OCI-LY7 (cell line): ENCODE data around the gene ACBD6. TPM values are rescaled to one million over a fixed set of nuclear protein-coding genes. Genes with fewer than 3 reads are reported as not detected.

Experiments used
- BruUV-seq: library from RNA; stranded (reverse); fragments of 400-500 nt; replicated peaks from 2 replicates; lab custom pipeline; 2021; lab: Mats Ljungman, UMichigan
- CTCF ChIA-PET: fragments of 300-600 bp; sonication (Branson Sonifier 250); formaldehyde crosslinking; loops from one replicate; lab custom pipeline; 2022; ENCODE audit warnings: antibody characterized with exemption; ENCODE audit not compliant: unreplicated experiment; lab: Charles Lee
- POLR2A ChIA-PET: fragments of 300-600 bp; sonication (Branson Sonifier 250); formaldehyde crosslinking; loops from one replicate; lab custom pipeline; 2022; ENCODE audit warnings: antibody characterized with exemption; lab: Charles Lee
- DNase-seq: peaks from one replicate; pipeline ENCODE4 v3.0.0-alpha.2; 2015; ENCODE audit warnings: low spot score
- H2AFZ ChIP-seq: fragments of 200-600 bp; sonication (generic), shearing (Covaris generic); 2 replicates; pipeline ENCODE4 v1.6.1; 2014; ENCODE audit warnings: mild to moderate bottlenecking, antibody characterized with exemption, low read length, moderate library complexity
- H3K27ac ChIP-seq: fragments of 200-600 bp; sonication (generic); 2 replicates; pipeline ENCODE4 v1.5.1; 2014; ENCODE audit warnings: mixed run types, low read depth, mild to moderate bottlenecking, moderate library complexity, low read length, inconsistent platforms; ENCODE audit not compliant: poor library complexity, severe bottlenecking
- H3K36me3 ChIP-seq: fragments of 200-600 bp; sonication (generic); 2 replicates; pipeline ENCODE4 v1.6.1; 2014; ENCODE audit warnings: mild to moderate bottlenecking, antibody characterized with exemption, low read length, moderate library complexity, mixed read lengths; ENCODE audit not compliant: insufficient read depth
- H3K4me1 ChIP-seq: fragments of 200-600 bp; sonication (generic); 2 replicates; pipeline ENCODE4 v1.5.1; 2014; ENCODE audit warnings: mild to moderate bottlenecking, low read length; ENCODE audit not compliant: insufficient read depth, poor library complexity, severe bottlenecking
- H3K4me2 ChIP-seq: fragments of 200-600 bp; sonication (generic); 2 replicates; pipeline ENCODE4 v1.6.1; 2014; ENCODE audit warnings: mild to moderate bottlenecking, low read length
- H3K4me3 ChIP-seq: fragments of 200-600 bp; sonication (generic); 2 replicates; pipeline ENCODE4 v1.5.1; 2014; ENCODE audit warnings: mild to moderate bottlenecking, low read depth, low read length; ENCODE audit not compliant: poor library complexity, severe bottlenecking
- H3K79me2 ChIP-seq: fragments of 200-600 bp; sonication (generic); 2 replicates; pipeline ENCODE4 v1.6.1; 2016; ENCODE audit warnings: low read depth, mild to moderate bottlenecking, low read length, moderate library complexity, mixed read lengths; ENCODE audit not compliant: insufficient read depth
- H3K9me2 ChIP-seq: fragments of 200-600 bp; sonication (generic); 2 replicates; pipeline ENCODE4 v1.6.1; 2016; ENCODE audit warnings: mild to moderate bottlenecking, low read length, mixed read lengths; ENCODE audit not compliant: insufficient read depth
- H3K9me3 ChIP-seq: fragments of 200-600 bp; sonication (generic); 2 replicates; pipeline ENCODE4 v1.6.1; 2014; ENCODE audit warnings: mild to moderate bottlenecking, mixed run types, low read length, mixed read lengths
- H4K20me1 ChIP-seq: fragments of 200-600 bp; sonication (generic); 2 replicates; pipeline ENCODE4 v1.6.1; 2014; ENCODE audit warnings: mild to moderate bottlenecking, antibody characterized with exemption, low read length, moderate library complexity, mixed read lengths; ENCODE audit not compliant: insufficient read depth
- EZH2phosphoT487 ChIP-seq: fragments of 200-600 bp; sonication (generic); IDR thresholded peaks from 2 replicates; pipeline ENCODE4 v1.6.1; 2018; ENCODE audit warnings: low read depth, borderline replicate concordance, mild to moderate bottlenecking, mixed run types, antibody characterized with exemption, low read length, moderate library complexity, mixed read lengths
- intact Hi-C: fragments of 100-400 bp; cut with micrococcal nuclease; formaldehyde crosslinking; loops from one replicate; pipeline ENCODE4 v1.10.0; 2022; ENCODE audit not compliant: unreplicated experiment
- total RNA-seq, 2 experiments: library from RNA; depleted of rRNA in 1 of 2; stranded (reverse); fragments of >200 nt in 1 of 2; shearing (Covaris generic) in 1 of 2; gene quantifications; 2 replicates each; pipeline ENCODE4 v1.2.3, GENCODE V29; 2014 to 2022
- TF ChIP-seq, protein P1 (sequence below): fragments of 200-600 bp; sonication (generic); conservative IDR thresholded peaks from 2 replicates; pipeline ENCODE4 v1.5.1; 2014; ENCODE audit warnings: mild to moderate bottlenecking, antibody characterized with exemption, low read length, moderate library complexity, mixed read lengths

Gene ACBD6
- total RNA-seq, 2 experiments from 2014 or later = 61.2 to 78.4 TPM

- POLR2A ChIA-PET = interaction anchor here (1.2 kb wide), 1 partner anchor 115 kb away, joined by 3 read pairs; no protein-coding TSS in a partner anchor
- Histone ChIP-seq H4K20me1 (peaks cover 3% of the 10 kb centered on the region; the same call in 1 of the 2 replicates), H3K4me1 (peaks cover 14% of the 10 kb centered on the region), H3K36me3 (no peaks in the 10 kb centered on the region), H3K79me2 (peaks cover 13% of the 10 kb centered on the region), H3K9me2 (no peaks in the 10 kb centered on the region), H3K9me3 (no peaks in the 10 kb centered on the region), H3K27ac (no peak overlapping the region), H2AFZ (no peak overlapping the region), H3K4me3 (no peak overlapping the region), H3K4me2 (no peak overlapping the region)
- no peak for DNase-seq
- no TSS peak for BruUV-seq
- intact Hi-C loops = no loop called here
- CTCF ChIA-PET = no interaction called here
- TF ChIP-seq EZH2phosphoT487 = no peak
- TF ChIP-seq, protein P1, sequence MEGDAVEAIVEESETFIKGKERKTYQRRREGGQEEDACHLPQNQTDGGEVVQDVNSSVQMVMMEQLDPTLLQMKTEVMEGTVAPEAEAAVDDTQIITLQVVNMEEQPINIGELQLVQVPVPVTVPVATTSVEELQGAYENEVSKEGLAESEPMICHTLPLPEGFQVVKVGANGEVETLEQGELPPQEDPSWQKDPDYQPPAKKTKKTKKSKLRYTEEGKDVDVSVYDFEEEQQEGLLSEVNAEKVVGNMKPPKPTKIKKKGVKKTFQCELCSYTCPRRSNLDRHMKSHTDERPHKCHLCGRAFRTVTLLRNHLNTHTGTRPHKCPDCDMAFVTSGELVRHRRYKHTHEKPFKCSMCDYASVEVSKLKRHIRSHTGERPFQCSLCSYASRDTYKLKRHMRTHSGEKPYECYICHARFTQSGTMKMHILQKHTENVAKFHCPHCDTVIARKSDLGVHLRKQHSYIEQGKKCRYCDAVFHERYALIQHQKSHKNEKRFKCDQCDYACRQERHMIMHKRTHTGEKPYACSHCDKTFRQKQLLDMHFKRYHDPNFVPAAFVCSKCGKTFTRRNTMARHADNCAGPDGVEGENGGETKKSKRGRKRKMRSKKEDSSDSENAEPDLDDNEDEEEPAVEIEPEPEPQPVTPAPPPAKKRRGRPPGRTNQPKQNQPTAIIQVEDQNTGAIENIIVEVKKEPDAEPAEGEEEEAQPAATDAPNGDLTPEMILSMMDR = no peak
Measured at GRCh38 chr1:180505732-180506335, 3.5 kb upstream of the ACBD6 start.

GRCh38 chr1:180504186-180504585 lies 1.8 kb upstream of the ACBD6 start:
- no peak for TF ChIP-seq EZH2phosphoT487
- TF ChIP-seq, protein P1 = no peak
- ChIA-PET POLR2A (interaction anchor here (0.7 kb wide), 1 partner anchor 24 kb away, joined by 3 read pairs; no protein-coding TSS in a partner anchor), CTCF (interaction anchor here (1.2 kb wide), 1 partner anchor 11 kb away, joined by 3 read pairs; no protein-coding TSS in a partner anchor)
- Histone ChIP-seq H3K9me3 (no peaks in the 10 kb centered on the region), H2AFZ (no peak overlapping the region), H3K36me3 (peaks cover 13% of the 10 kb centered on the region), H4K20me1 (peaks cover 5% of the 10 kb centered on the region; the same call in 1 of the 2 replicates), H3K79me2 (peaks cover 30% of the 10 kb centered on the region), H3K4me1 (peaks cover 28% of the 10 kb centered on the region), H3K9me2 (no peaks in the 10 kb centered on the region), H3K27ac (no peak overlapping the region), H3K4me2 (no peak overlapping the region), H3K4me3 (no peak overlapping the region)
- DNase-seq = no peak
- BruUV-seq = no TSS peak
- intact Hi-C loops = loop anchor here (5.0 kb wide), 1 partner anchor 622 kb away; the partner anchor contains the start of gene TOR1AIP1
